ENCODE data around the gene STN1.

STN1 gene

GRCh38 chr10:103839872-103840739 lies 77.9 kb downstream of the STN1 start:
- no peak for DNase-seq

DNA sequence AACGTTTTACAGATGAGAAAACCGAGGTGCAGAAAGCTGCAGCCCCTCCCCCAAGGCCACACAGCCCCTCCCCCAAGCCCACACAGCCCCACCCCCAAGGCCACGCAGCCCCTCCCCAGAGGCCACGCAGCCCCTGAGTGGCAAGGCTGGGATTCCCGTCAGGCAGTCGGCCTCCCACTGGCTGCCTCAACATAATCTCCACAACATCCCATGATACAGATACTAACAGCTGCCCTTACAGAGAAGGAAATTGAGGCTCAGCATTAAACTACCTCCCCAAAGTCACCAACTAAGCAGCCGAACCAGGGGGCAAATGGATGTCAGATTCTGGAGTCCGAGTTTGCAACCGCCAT lies 78.5 kb downstream of the STN1 start:
- no peak for DNase-seq

- DNase-seq, result no peak
Observed at GRCh38 chr10:103838862-103839518, 79.0 kb downstream of the STN1 start.

- no peak for DNase-seq
Observed at GRCh38 chr10:103838070-103838395, 80.0 kb downstream of the STN1 start.

GRCh38 chr10:103837370-103838069 lies 80.5 kb downstream of the STN1 start:
- no peak for DNase-seq

DNA sequence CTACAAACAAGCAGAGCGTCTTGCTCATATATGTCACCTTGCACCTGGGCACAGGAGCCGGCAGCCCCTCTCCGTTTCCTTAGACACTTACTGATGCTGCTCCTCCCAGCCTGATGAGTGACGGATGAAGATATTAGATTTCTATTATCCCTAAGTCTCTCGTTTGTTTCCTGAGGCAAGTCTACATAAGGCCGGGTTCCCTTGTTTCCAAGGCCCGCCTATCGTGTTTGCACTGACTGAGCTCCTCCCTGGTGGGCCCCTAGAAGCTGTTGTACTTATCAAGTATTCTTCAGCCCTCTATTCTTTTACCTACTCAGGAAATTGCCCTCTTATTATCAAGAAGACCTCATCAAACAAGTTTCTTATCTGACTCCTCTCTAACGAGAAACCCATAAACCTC lies 81.1 kb downstream of the STN1 start:
- no peak for DNase-seq

- DNase-seq, result no peak
Observed at GRCh38 chr10:103836273-103836672, 81.7 kb downstream of the STN1 start.

DNA sequence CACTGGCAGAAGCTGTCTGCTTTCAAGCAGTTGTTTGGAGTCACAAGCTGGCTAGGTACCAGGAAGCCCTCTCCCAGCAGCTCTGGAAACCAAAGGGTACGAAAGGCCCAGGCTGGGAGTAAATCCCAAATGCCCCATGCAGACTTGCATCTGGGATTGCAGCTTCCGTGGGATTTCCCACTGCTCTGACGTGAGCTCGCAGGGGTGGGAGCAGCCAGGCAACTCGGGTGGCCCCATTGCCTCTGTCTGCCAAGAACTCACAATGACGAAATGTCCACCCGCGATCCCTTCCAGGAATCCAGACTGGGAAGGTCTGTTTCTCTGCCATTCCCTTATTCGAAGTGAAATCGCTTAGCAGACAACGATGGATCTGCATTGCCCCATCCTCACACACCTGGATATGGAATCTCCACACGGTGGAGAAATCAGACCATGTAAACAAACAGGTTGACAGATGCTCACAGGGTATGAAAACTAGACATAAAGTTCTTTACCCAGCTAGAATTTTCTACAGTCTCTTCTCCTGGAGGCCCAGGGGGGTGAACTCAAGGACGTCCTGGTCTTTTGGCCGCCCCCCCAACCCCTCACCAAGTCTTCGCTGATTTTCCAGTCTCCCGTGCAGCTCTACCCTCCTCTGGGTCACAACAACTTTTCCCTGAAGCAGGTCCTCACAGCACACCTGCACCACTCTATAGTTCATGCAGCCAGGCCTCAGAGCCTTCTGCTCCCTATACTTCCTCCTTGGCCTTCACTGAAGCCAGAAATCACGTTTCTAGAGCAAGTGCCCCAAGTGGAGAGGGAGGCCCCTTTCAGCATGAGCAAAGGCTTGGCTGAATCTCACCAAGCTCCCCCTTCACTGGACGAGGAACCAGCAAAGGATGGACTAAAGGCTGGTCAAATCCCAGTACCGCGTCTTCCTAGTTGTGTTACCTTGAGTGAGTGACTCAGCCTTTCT lies 82.6 kb downstream of the STN1 start:
- DNase-seq, result no peak

DNA sequence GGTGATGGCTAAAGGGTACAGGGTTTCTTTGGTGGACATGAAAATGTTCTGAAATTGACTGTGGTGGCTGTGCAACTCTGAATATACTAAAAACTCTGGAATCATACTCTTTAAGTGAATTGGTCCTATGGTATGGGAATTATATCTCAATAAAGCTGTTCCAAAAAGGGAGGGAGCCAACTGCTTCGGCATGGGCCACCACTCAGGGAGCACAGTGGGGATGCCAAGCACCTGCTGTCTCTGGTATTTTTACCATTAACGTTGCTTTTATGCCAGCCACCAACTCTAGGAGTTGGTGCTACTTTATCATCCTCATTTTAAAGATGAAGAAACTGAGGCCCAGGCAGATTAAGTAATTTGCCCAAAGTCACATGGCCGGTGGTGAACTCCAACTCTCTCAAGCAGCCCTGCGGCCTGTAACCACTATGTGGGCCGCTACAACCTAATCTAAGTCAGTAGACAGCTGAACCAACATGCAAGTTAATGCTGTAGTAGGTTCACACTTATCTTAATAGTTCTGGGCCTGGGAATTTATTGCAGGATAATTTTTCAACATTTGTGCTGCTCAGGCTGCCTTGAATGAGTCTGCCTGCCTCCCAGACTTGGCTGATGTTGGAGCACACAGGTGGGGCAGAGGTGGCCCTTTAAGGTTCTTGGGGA lies 83.4 kb downstream of the STN1 start:
- no peak for DNase-seq

DNA sequence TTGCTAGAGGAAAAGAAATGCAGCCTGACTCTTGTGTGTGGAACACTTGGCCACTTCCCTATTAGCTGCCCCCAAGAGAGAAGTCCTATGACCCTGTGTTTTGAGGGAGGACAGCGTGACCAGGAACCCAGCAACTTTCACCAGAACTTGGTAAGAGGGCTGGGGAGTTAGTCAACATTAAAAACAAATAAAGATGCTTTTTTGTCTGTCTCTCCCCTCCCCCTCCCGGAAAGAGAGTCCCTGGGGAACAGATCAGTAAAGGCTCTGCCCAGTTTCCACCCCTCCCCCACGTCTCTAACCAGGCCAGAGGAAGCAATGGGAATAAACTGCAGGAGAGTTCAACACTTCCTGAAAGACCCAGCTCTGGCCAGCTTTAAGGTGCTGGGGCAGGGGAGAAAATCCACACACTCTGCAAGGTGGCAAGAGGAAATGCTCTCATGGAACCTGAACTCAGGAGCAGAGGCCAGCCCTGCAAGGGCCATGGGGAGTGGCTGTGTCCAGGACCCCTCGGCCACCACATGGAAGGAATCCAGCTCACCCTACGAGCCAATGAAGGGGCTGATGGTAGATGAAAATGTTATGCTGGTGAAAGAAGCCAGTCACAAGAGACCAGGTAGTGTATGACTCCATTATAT lies 84.1 kb downstream of the STN1 start:
- DNase-seq, result no peak

DNA sequence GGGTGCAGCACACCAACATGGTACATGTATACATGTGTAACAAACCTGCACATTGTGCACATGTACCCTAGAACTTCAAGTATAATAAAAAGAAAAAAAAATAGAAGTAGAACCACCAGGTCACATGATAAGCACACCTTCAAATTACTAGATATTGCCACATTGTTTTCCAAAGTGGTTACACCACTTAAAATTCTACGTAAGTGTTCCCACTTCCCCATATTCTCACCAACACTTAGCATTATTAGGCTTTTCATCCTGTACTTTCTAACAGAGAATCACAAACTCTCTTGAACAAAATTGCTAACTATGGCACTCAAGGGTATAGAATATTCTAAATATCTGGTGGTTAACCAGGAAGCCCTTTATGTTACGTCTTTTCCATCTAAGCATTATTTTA lies 85.2 kb downstream of the STN1 start:
- no peak for DNase-seq

All from stimulated activated CD4-positive, alpha-beta T cell treated with anti-CD3 and anti-CD28 coated beads, Interleukin-2, amount 100 ng/mL, for 48 hours (primary cell).